H9 (cell line): ENCODE measurements around the gene SCFD2. TPM values are rescaled to one million over a fixed set of nuclear protein-coding genes. Genes with fewer than 3 reads are reported as not detected.

Experiments used
- DNase-seq: peaks from one replicate; pipeline ENCODE4 v3.0.0-alpha.2; 2017
- H2AFZ ChIP-seq: one replicate; pipeline ENCODE4 v1.6.1; 2013; ENCODE audit warnings: mild to moderate bottlenecking, low read length, control low read depth, moderate library complexity
- H2AK5ac ChIP-seq: 2 replicates; pipeline ENCODE4 v1.6.1; 2013; ENCODE audit warnings: low read length, control low read depth, mixed read lengths; ENCODE audit not compliant: insufficient read length
- H2BK120ac ChIP-seq: one replicate; pipeline ENCODE4 v1.6.1; 2013; ENCODE audit warnings: low read depth, mild to moderate bottlenecking, low read length, control low read depth, inconsistent platforms; ENCODE audit not compliant: poor library complexity, severe bottlenecking
- H2BK12ac ChIP-seq: 2 replicates; pipeline ENCODE4 v1.6.1; 2013; ENCODE audit warnings: low read length, control low read depth, mixed read lengths, low read depth; ENCODE audit not compliant: insufficient read length
- H2BK15ac ChIP-seq: 2 replicates; pipeline ENCODE4 v1.6.1; 2013; ENCODE audit warnings: low read depth, low read length, control low read depth
- H2BK20ac ChIP-seq: one replicate; pipeline ENCODE4 v1.6.1; 2013; ENCODE audit warnings: low read depth, mild to moderate bottlenecking, low read length, control low read depth, inconsistent platforms; ENCODE audit not compliant: poor library complexity, severe bottlenecking
- H2BK5ac ChIP-seq: 2 replicates; pipeline ENCODE4 v1.6.1; 2013; ENCODE audit warnings: low read length, control low read depth, mixed read lengths; ENCODE audit not compliant: insufficient read length
- H3K14ac ChIP-seq: 2 replicates; pipeline ENCODE4 v1.6.1; 2013; ENCODE audit warnings: low read length, control low read depth; ENCODE audit not compliant: insufficient read depth
- H3K18ac ChIP-seq: 2 replicates; pipeline ENCODE4 v1.6.1; 2013; ENCODE audit warnings: low read depth, mild to moderate bottlenecking, mixed read lengths, low read length, control low read depth; ENCODE audit not compliant: insufficient read length
- H3K23ac ChIP-seq: 2 replicates; pipeline ENCODE4 v1.6.1; 2013; ENCODE audit warnings: low read length, control low read depth, mixed read lengths, low read depth; ENCODE audit not compliant: insufficient read length
- H3K23me2 ChIP-seq: 2 replicates; pipeline ENCODE4 v1.6.1; 2013; ENCODE audit warnings: low read depth, mild to moderate bottlenecking, mixed read lengths, low read length, control low read depth; ENCODE audit not compliant: insufficient read length, poor library complexity, severe bottlenecking
- H3K27ac ChIP-seq: 2 replicates; pipeline ENCODE4 v1.5.1; 2013; ENCODE audit warnings: low read length, control low read depth, mixed read lengths, low read depth; ENCODE audit not compliant: insufficient read length
- H3K27me3 ChIP-seq: 2 replicates; pipeline ENCODE4 v1.6.1; 2013; ENCODE audit warnings: low read length, control low read depth, inconsistent platforms; ENCODE audit not compliant: insufficient read depth
- H3K4ac ChIP-seq: 2 replicates; pipeline ENCODE4 v1.6.1; 2013; ENCODE audit warnings: low read depth, mild to moderate bottlenecking, control low read depth, inconsistent platforms, low read length, moderate library complexity
- H3K4me1 ChIP-seq: 2 replicates; pipeline ENCODE4 v1.6.1; 2013; ENCODE audit warnings: low read length, control low read depth, inconsistent platforms; ENCODE audit not compliant: insufficient read depth
- H3K4me2 ChIP-seq: 2 replicates; pipeline ENCODE4 v1.6.1; 2013; ENCODE audit warnings: low read length, control low read depth, mixed read lengths; ENCODE audit not compliant: insufficient read length, insufficient read depth
- H3K56ac ChIP-seq: 2 replicates; pipeline ENCODE4 v1.6.1; 2013; ENCODE audit warnings: low read depth, mild to moderate bottlenecking, mixed read lengths, low read length, control low read depth; ENCODE audit not compliant: insufficient read length
- H3K79me1 ChIP-seq: 2 replicates; pipeline ENCODE4 v1.6.1; 2013; ENCODE audit warnings: low read depth, mild to moderate bottlenecking, moderate library complexity, low read length, control low read depth, inconsistent platforms; ENCODE audit not compliant: insufficient read depth, poor library complexity, severe bottlenecking
- H3K79me2 ChIP-seq: 2 replicates; pipeline ENCODE4 v1.6.1; 2013; ENCODE audit warnings: low read length, control low read depth, inconsistent platforms; ENCODE audit not compliant: insufficient read depth
- H3K9ac ChIP-seq: 2 replicates; pipeline ENCODE4 v1.6.1; 2013; ENCODE audit warnings: low read length, control low read depth, mixed read lengths; ENCODE audit not compliant: insufficient read length; ENCODE audit errors: extremely low read depth
- H3K9me3 ChIP-seq: one replicate; pipeline ENCODE4 v1.6.1; 2013; ENCODE audit warnings: low read depth, low read length, inconsistent platforms; ENCODE audit not compliant: control insufficient read depth
- H3T11ph ChIP-seq: one replicate; pipeline ENCODE4 v1.6.1; 2013; ENCODE audit warnings: mild to moderate bottlenecking, low read length, control low read depth, inconsistent platforms
- H4K20me1 ChIP-seq: one replicate; pipeline ENCODE4 v1.6.1; 2013; ENCODE audit not compliant: control insufficient read depth, insufficient read length, insufficient read depth
- H4K5ac ChIP-seq: 2 replicates; pipeline ENCODE4 v1.6.1; 2013; ENCODE audit warnings: low read depth, mild to moderate bottlenecking, mixed read lengths, low read length, control low read depth; ENCODE audit not compliant: insufficient read length
- H4K8ac ChIP-seq: replicated peaks from 2 replicates; pipeline ENCODE4 v1.6.1; 2013; ENCODE audit warnings: low read length, control low read depth, mixed read lengths, low read depth; ENCODE audit not compliant: insufficient read length
- H4K91ac ChIP-seq: 2 replicates; pipeline ENCODE4 v1.6.1; 2013; ENCODE audit warnings: low read depth, mild to moderate bottlenecking, moderate library complexity, mixed read lengths, low read length, control low read depth; ENCODE audit not compliant: insufficient read length
- H3K27ac Mint-ChIP-seq, 3 experiments: 2 replicates in 2 of 3; 3 replicates in 1 of 3; pipeline ENCODE4 v1.8.0; 2020 to 2021; ENCODE audit warnings: mixed read lengths in 3 of 3, mild to moderate bottlenecking in 1 of 3, moderate library complexity in 1 of 3
- H3K27me3 Mint-ChIP-seq: 2 replicates; pipeline ENCODE4 v1.8.0; 2021; ENCODE audit warnings: low read depth, mild to moderate bottlenecking, moderate library complexity, mixed read lengths
- H3K36me3 Mint-ChIP-seq, 3 experiments: 2 replicates in 2 of 3; 3 replicates in 1 of 3; pipeline ENCODE4 v1.8.0; 2020 to 2021; ENCODE audit warnings: low read depth in 3 of 3, mixed read lengths in 3 of 3; ENCODE audit not compliant: insufficient read depth in 1 of 3
- H3K4me1 Mint-ChIP-seq, 2 experiments: 2 replicates each; pipeline ENCODE4 v1.8.0; 2020; ENCODE audit warnings: mixed read lengths in 2 of 2
- H3K4me3 Mint-ChIP-seq, 2 experiments: 2 replicates in 1 of 2; 3 replicates in 1 of 2; pipeline ENCODE4 v1.8.0; 2020 to 2021; ENCODE audit warnings: mild to moderate bottlenecking in 2 of 2, mixed read lengths in 2 of 2, moderate library complexity in 1 of 2
- H3K9me3 Mint-ChIP-seq, 2 experiments: 2 replicates in 1 of 2; 3 replicates in 1 of 2; pipeline ENCODE4 v1.8.0; 2020; ENCODE audit warnings: mild to moderate bottlenecking in 2 of 2, mixed read lengths in 2 of 2, moderate library complexity in 1 of 2
- WGBS: extraction: QIAGEN DNeasy Blood & Tissue Kit; methylation state at CpG from one replicate; pipeline ENCODE4 v1.1.7; 2013; ENCODE audit warnings: missing lambda C conversion rate, low lambda C conversion rate, mixed read lengths; ENCODE audit not compliant: insufficient read length; ENCODE audit errors: extremely low coverage; 5-methylcytosine and 5-hydroxymethylcytosine counted together
- total RNA-seq: library from RNA; stranded (reverse); gene quantifications from 2 replicates; pipeline ENCODE4 v1.2.1, GENCODE V29; 2021
- TF ChIP-seq, protein P1 (sequence below): fragments of 200-600 bp; sonication (generic); conservative IDR thresholded peaks from 3 replicates; pipeline ENCODE4 v1.8.0; 2021; ENCODE audit warnings: antibody characterized with exemption, mild to moderate bottlenecking

Gene SCFD2
- total RNA-seq, 1 experiment from 2014 or later: 10.1 TPM

DNA sequence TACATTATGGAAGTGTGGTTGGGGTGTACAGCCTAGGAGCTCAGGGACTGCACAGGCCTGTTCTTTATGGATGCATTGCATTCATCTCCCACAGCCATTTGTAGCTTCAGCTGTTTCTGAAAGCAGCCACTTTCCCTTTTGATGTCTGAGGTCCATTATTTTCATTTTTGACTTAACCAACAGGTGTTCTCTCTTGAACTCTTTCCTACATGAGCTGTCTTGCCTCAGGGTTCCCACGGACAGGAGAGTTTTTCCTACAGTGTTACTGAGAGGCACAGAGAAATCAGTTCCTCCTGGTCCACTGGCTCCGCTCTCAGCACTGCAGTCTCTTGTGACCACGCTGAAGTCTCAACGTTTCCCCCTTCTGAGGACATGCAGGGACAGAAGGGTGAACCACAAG is 416.5 kb downstream of the SCFD2 start:
- H3K18ac ChIP-seq: no peak overlapping the region
- no peak overlapping the region for H3K4ac ChIP-seq
- no peaks in the 10 kb centered on the region for H3K79me2 ChIP-seq
- no peak overlapping the region for H3T11ph ChIP-seq
- no peak overlapping the region for H2BK15ac ChIP-seq
- H2BK120ac ChIP-seq: no peak overlapping the region
- Mint-ChIP-seq H3K27me3 (no peaks in the 10 kb centered on the region), H3K36me3 (no peaks in the 10 kb centered on the region), H3K4me3 (no peak overlapping the region), H3K4me1 (peaks cover 30 to 35% of the 10 kb centered on the region in 2 experiments), H3K27ac (peak overlapping the region in 2 of 3 experiments; percentile 29 to 52; a peak in 2 of 7 replicates), H3K9me3 (no peaks in the 10 kb centered on the region)
- TF ChIP-seq, protein P1, sequence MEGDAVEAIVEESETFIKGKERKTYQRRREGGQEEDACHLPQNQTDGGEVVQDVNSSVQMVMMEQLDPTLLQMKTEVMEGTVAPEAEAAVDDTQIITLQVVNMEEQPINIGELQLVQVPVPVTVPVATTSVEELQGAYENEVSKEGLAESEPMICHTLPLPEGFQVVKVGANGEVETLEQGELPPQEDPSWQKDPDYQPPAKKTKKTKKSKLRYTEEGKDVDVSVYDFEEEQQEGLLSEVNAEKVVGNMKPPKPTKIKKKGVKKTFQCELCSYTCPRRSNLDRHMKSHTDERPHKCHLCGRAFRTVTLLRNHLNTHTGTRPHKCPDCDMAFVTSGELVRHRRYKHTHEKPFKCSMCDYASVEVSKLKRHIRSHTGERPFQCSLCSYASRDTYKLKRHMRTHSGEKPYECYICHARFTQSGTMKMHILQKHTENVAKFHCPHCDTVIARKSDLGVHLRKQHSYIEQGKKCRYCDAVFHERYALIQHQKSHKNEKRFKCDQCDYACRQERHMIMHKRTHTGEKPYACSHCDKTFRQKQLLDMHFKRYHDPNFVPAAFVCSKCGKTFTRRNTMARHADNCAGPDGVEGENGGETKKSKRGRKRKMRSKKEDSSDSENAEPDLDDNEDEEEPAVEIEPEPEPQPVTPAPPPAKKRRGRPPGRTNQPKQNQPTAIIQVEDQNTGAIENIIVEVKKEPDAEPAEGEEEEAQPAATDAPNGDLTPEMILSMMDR: no peak
- no peak overlapping the region for H2AFZ ChIP-seq
- no peak overlapping the region for H4K8ac ChIP-seq
- no peak overlapping the region for H4K91ac ChIP-seq
- no peak for DNase-seq
- H3K9ac ChIP-seq: no peak overlapping the region
- no peaks in the 10 kb centered on the region for H4K20me1 ChIP-seq
- no peak overlapping the region for H4K5ac ChIP-seq
- no peak overlapping the region for H3K4me2 ChIP-seq
- no peak overlapping the region for H3K23ac ChIP-seq
- H3K23me2 ChIP-seq: no peaks in the 10 kb centered on the region
- H3K27ac ChIP-seq: no peak overlapping the region
- H3K14ac ChIP-seq: no peak overlapping the region
- no peaks in the 10 kb centered on the region for H3K79me1 ChIP-seq
- H3K9me3 ChIP-seq: no peaks in the 10 kb centered on the region
- H3K27me3 ChIP-seq: no peaks in the 10 kb centered on the region
- no peak overlapping the region for H2BK12ac ChIP-seq
- no peak overlapping the region for H2BK20ac ChIP-seq
- H2AK5ac ChIP-seq: no peak overlapping the region
- H3K4me1 ChIP-seq: peaks cover 5% of the 10 kb centered on the region; the same call in 1 of the 2 replicates
- H3K56ac ChIP-seq: no peak overlapping the region
- WGBS: no CpG with 5 or more reads among the region's 4 CpGs
- no peak overlapping the region for H2BK5ac ChIP-seq
